Cardiac muscle cell (in vitro differentiated cells and primary cell): Measurements from ENCODE around the gene ELOA. TPM values are rescaled to one million over a fixed set of nuclear protein-coding genes. Genes with fewer than 3 reads are reported as not detected.

Experiments
- DNase-seq, 2 donors: peaks; one replicate each; pipeline versions ENCODE4 v3.0.0 to v3.0.0-alpha.2; 2010 to 2017; ENCODE audit warnings: low read depth in 1 of 2, low spot score in 1 of 2
- H3K27ac ChIP-seq: fragments of 200-600 bp; sonication (generic); 2 replicates; pipeline ENCODE4 v1.5.1; 2016
- H3K27me3 ChIP-seq: fragments of 200-600 bp; sonication (generic); 2 replicates; pipeline ENCODE4 v1.6.0; 2016; ENCODE audit warnings: control low read depth
- H3K36me3 ChIP-seq: fragments of 200-600 bp; sonication (generic); 2 replicates; pipeline ENCODE4 v1.5.1; 2016; ENCODE audit warnings: control low read depth
- H3K4me1 ChIP-seq: fragments of 200-600 bp; sonication (generic); 2 replicates; pipeline ENCODE4 v1.8.1; 2017; ENCODE audit warnings: low read depth, mild to moderate bottlenecking, mixed run types
- H3K4me3 ChIP-seq: fragments of 200-600 bp; sonication (generic); 2 replicates; pipeline ENCODE4 v1.5.1; 2016; ENCODE audit warnings: mild to moderate bottlenecking
- H3K9me3 ChIP-seq: fragments of 200-600 bp; sonication (generic); 2 replicates; pipeline ENCODE4 v1.5.1; 2017; ENCODE audit warnings: low read depth, mild to moderate bottlenecking, control low read depth
- CTCF ChIP-seq: IDR thresholded peaks from 2 replicates; pipeline ENCODE4 v1.5.1; 2012; ENCODE audit warnings: low read depth, mild to moderate bottlenecking, low read length
- polyA plus RNA-seq: library from polyadenylated mRNA; unstranded; fragments of >200 nt; fragmentation: Nextera tagmentation; extraction: Ambion mirVana; gene quantifications from 2 replicates; pipeline ENCODE4 v1.2.1, GENCODE V29; 2016
- total RNA-seq: library from RNA; depleted of rRNA; stranded (reverse); fragments of >200 nt; gene quantifications from 2 replicates; pipeline ENCODE4 v1.2.3, GENCODE V29; 2016

ELOA gene
- total RNA-seq, result 34.1 and 42.1 TPM in 2 replicates
- polyA plus RNA-seq, result 34.0 and 34.8 TPM in 2 replicates

- TF ChIP-seq CTCF, result no peak
- DNase-seq, result peak; percentile 71 to 87
- H3K27me3 ChIP-seq, result no peaks in the 10 kb centered on the region
- peak within 1 kb of the TSS; percentile 63 for H3K27ac ChIP-seq
- peaks cover 4% of the 10 kb centered on the region for H3K36me3 ChIP-seq
- peaks cover 13% of the 10 kb centered on the region for H3K4me1 ChIP-seq
- peak within 1 kb of the TSS; percentile 66 for H3K4me3 ChIP-seq
- H3K9me3 ChIP-seq, result no peaks in the 10 kb centered on the region
Observed at GRCh38 chr1:23743287-23744152, at the start of gene ELOA. Gene ELOA, plus strand, starts transcription at chr1:23743471. Its CDS starts 33 bp downstream, at chr1:23743504.

GRCh38 chr1:23693599-23693998 is 49.7 kb upstream of the ELOA start:
- Histone ChIP-seq H3K4me3 (no peak overlapping the region), H3K27me3 (no peaks in the 10 kb centered on the region), H3K27ac (peak overlapping the region; percentile 2), H3K4me1 (peaks cover 19% of the 10 kb centered on the region), H3K9me3 (no peaks in the 10 kb centered on the region), H3K36me3 (peaks cover 54% of the 10 kb centered on the region)
- DNase-seq, result no peak
- TF ChIP-seq CTCF, result no peak

- Histone ChIP-seq H3K9me3 (no peaks in the 10 kb centered on the region), H3K4me3 (no peak overlapping the region), H3K27me3 (no peaks in the 10 kb centered on the region), H3K27ac (peak overlapping the region; percentile 2), H3K4me1 (peaks cover 19% of the 10 kb centered on the region), H3K36me3 (peaks cover 58% of the 10 kb centered on the region)
- no peak for DNase-seq
- TF ChIP-seq CTCF, result no peak
Observed at GRCh38 chr1:23694371-23694770, 48.9 kb upstream of the ELOA start.

- H3K36me3 ChIP-seq, result peaks cover 68% of the 10 kb centered on the region
- DNase-seq, result no peak
- H3K27ac ChIP-seq, result no peak overlapping the region
- no peak for TF ChIP-seq CTCF
- no peaks in the 10 kb centered on the region for H3K27me3 ChIP-seq
- H3K4me1 ChIP-seq, result peaks cover 19% of the 10 kb centered on the region
- H3K9me3 ChIP-seq, result no peaks in the 10 kb centered on the region
- no peak overlapping the region for H3K4me3 ChIP-seq
Observed at GRCh38 chr1:23695667-23696066, 47.6 kb upstream of the ELOA start.

GRCh38 chr1:23696335-23696989 is 46.8 kb upstream of the ELOA start:
- no peak for TF ChIP-seq CTCF
- Histone ChIP-seq H3K9me3 (no peaks in the 10 kb centered on the region), H3K4me3 (no peak overlapping the region), H3K27me3 (no peaks in the 10 kb centered on the region), H3K4me1 (peaks cover 19% of the 10 kb centered on the region), H3K27ac (peak overlapping the region; percentile 40), H3K36me3 (peaks cover 76% of the 10 kb centered on the region)
- peak in 1 of 2 donors; percentile 14 for DNase-seq
